AG08396 (cell line): ENCODE results near the gene RFC3.
"Not testable (repeated sequence)": the region's sequence is repeated elsewhere in the genome, so short reads cannot be mapped to it uniquely, and the experiment has no call there.

Source experiments
- DNase-seq: peaks from one replicate; pipeline ENCODE4 v3.0.0; 2012; ENCODE audit warnings: low spot score, mixed read lengths

The RFC3 gene

DNA sequence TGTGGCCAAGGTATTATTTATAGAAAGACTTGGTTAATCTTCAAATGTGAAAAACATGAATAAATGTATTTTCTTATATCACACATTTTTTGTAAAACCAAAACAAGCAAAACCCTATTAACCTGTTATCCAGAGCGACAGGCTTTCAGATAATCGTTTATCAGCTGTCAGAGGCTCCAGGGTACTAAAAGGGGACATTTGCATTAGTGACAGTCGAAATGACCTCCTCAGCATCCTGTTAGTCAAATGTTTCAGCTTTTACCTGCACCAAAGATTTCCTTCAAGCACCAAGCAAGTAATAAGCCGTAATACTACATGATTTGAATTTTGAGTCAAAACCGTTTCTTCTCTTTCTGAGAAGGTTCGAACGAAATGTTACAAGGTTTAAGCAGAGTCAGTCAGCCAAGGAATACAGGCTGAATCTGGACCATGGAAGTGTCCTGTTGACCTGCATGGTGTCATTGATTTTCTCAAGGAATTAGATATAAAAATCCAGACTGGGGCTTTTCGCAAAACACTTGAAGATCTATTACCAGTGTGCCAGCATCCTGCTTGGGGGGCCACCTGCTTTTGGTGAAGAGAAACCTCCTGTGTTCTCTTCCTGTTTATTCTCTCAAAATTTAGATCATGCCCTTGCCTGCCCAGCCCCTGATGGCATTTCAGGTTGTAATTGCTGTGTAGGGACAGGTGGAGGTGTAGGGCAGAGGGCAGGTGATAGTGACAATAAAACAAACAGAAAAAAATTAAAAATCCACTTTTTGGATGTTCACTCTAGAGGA is 11.3 kb upstream of the RFC3 start:
- no peak for DNase-seq

DNA sequence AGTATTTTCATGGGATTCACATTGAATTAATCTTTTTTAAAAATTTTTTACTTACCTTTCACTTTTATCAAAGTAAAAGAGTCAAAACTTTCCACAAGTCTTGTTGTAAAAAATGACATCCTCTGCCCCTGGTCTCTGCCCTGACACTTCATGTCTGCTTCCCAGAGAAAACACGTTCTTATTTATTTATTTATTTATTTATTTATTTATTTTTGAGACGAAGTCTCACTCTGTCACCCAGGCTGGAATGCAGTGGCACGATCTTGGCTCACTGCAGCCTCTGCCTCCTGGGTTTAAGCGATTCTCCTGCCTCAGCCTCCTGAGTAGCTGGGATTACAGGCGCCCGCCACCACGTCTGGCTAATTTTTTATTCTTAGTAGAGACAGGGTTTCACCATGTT is 5.1 kb upstream of the RFC3 start:
- DNase-seq: not testable (repeated sequence)

DNA sequence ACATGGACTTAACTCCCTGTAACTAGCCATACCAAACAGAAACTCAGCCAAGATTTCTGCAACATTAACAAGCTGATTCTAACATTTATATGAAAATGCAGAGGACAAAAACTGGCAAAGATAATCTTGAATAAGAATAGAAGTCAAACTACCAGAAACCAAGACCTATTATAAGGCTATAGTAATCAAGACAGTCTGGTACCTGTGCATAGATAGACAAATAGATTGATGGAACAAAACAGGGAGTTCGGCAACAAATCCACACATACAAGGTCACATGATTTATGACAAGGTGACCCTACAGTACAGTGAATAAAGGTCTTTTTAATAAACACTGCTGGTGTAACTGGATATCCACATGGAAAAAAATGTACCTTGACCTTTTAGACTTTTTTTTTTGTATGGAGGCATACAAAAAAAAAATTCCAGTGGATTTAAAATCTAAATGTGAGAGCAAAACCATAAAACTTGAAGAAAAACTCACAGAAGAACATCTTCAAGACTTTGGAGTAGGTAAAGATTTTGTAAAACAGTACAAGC is 2.9 kb upstream of the RFC3 start:
- no peak for DNase-seq

DNA sequence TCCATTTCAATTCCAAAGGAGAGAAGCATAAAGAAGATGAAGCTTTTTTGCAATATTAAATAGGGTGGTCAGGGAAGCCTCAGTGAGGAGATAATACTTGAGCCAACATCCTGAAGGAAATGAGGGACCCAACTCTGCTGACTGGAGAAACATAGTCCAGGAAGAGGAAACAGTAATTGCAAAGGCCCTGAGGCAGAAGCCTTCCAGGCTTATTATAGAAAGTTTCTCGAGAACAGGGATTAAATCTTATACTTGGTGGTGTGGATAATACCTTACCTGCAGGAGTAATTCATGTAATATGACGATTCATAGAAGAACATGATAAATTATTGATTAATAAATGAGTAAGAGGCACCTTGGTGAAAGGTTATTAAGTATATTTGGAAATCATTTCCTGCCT is 1.0 kb upstream of the RFC3 start:
- no peak for DNase-seq

- DNase-seq: no peak
Observed at GRCh38 chr13:33817513-33817900, 442 bp upstream of the RFC3 start.

DNA sequence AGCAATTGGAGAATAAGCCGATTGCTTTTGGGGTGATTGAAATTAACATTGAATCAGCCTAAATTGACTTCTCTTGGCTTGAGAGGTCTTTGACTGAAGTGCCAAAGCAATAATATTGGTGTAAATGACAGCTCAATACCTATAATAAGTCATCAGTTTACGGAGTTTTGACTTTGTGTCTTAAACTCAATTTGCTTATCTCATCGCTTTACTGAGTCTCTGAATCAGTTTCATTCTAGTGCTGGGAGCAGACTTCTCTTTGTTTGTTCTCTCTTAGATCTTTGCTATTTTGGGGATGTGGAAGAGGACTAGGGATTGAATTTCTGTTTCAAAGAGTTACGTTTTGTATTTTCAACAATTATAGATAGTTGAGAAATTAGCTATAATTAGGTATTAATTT is 7.1 kb downstream of the RFC3 start:
- DNase-seq: no peak

DNA sequence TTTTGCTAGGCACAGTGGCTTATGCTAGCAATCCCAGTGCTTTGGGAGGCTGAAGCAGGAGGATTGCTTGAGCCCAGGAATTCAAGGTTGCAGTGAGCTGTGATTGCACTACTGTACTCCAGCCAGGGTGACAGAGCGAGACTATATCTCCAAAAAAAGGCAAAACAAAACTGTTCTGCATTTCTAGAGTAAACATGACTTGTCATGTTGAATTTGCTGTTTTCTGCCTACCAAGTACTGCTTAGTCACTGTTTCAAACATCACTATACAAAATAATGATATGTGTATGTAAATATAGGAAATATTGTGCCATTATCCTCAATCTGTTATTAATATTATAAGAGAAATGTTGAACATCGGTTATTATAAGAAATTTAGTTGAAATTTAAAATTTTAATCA is 9.2 kb downstream of the RFC3 start:
- DNase-seq: no peak

- DNase-seq: no peak
Observed at GRCh38 chr13:33828431-33829129, 10.6 kb downstream of the RFC3 start.

GRCh38 chr13:33832872-33833271 is 14.9 kb downstream of the RFC3 start:
- DNase-seq: no peak

- no peak for DNase-seq
Observed at GRCh38 chr13:33838647-33839046, 20.7 kb downstream of the RFC3 start.

- DNase-seq: no peak
Observed at GRCh38 chr13:33840402-33840801, 22.5 kb downstream of the RFC3 start.

DNA sequence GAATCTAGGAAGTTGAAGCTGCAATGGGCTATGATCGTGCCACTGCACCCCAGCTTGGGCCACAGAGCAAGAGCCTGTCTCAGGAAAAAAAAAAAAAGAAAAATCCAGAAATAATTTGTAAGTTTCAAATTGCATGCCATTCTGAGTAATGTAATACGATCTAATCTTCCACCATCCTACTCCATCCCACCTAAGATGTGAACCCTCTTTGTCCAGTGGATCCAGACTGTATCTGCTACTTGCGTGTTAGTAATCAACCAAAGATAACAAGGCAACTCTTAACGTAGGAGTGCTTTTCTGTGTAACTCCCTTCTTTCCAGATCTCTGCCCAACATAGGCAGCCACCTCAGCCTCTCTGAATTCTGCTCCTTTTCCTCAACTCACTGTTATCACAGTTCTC is 24.3 kb downstream of the RFC3 start:
- no peak for DNase-seq

DNA sequence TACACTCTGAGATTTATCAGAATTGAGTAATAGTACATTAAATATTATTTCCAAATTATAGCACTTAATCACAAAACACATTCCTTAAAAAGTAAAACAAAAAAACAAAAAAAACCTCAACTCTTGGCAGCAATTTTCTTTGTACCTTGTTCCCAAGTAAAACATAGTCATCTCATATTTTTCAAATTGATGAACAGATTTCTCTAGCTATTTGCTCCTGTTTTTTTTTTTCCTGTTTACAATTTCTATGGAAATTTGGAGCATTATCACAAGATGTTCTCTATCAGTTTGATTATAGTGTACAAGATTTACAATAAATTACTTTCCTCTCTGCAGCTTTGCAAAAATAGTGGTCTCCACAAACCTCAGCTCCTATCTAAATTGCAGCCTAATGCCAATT is 25.0 kb downstream of the RFC3 start:
- DNase-seq: no peak

- DNase-seq: no peak
Observed at GRCh38 chr13:33845572-33846302, 27.8 kb downstream of the RFC3 start.

GRCh38 chr13:33846303-33847062 is 28.5 kb downstream of the RFC3 start:
- DNase-seq: no peak

DNA sequence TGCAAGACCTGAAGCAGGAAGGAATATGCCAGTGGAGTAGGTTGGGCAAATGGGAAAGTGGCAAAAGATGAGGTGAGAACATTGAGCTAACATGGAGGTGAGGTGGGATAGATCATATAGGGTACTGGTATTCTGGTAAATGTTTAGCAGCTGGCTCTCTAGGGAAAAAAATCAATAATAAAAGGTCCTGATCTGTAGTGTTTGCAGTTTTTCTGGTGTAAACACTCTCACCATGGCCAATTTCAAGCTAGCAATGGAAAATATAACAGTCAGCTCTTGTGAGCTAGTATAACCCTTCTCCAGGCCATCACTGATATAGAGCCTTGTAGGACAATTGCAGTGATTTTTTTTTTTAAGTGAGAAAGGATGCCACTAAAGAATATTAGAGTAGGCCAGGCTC is 31.3 kb downstream of the RFC3 start:
- DNase-seq: no peak

DNA sequence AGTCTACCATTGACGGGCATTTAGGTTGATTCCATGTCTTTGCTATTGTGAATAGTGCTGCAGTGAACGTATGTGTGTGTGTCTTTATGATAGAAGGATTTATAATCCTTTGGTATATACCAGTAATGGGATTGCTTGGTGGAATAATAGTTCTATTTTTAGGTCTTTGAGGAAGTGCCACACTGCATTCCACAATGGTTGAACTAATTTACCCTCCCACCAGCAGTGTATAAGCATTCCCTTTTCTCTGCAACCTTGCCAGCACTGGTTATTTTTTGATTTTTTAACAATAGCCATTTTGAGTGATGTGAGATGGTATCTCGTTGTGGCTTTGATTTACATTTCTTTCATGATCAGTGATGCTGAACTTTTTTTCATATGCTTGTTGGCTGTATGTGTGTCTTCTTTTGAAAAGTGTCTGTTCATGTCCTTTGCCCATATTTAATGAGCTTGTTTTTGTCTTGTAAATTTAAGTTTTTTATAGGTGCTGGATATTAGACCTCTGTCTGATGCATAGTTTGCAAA is 37.5 kb downstream of the RFC3 start:
- DNase-seq: no peak

DNA sequence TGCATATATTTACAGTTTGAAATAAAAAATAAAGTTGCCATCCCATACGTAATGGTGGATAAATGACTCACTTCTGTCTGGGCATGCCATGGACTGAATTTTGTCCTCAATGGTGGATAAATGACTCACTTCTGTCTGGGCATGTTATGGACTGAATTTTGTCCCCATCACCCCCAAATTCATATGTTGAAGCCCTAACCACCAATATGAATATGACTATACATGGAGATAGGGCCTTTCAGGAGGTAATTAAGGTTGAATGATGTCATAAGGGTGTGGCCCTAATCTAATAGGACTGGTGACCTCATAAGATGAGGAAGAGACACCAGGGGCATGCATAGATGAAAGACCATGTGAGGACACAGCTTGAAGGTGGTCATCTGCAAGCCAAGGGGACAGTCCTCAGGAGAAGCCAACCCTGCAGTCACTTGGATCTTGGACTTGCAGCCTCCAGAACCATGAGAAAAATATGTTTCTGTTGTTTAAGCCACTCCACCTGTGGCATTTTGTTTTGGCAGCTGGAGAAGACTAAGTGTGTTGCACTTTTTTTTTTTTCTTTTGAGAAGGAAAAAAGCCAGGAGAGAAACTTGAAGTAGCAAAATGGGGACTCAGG is 41.8 kb downstream of the RFC3 start:
- DNase-seq: no peak

DNA sequence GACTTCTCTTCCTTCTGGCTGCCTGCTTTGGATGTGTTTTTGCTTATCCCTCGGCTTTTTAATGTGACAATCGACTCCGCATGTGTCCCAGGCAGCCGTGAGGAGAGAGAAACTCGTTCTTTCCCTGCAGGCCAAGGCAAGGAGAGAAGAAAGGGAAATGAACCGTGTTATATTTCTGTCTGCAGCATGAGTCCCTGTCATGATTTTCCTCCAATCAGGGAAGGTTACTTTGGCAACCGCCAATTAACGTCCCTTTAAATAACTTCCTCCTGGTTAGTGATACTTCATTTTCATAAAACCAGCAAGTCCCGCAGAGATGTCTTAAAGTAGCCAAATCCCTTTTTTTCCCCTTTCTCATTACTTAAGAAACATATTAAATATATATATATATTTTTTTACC is 42.6 kb downstream of the RFC3 start:
- no peak for DNase-seq

DNA sequence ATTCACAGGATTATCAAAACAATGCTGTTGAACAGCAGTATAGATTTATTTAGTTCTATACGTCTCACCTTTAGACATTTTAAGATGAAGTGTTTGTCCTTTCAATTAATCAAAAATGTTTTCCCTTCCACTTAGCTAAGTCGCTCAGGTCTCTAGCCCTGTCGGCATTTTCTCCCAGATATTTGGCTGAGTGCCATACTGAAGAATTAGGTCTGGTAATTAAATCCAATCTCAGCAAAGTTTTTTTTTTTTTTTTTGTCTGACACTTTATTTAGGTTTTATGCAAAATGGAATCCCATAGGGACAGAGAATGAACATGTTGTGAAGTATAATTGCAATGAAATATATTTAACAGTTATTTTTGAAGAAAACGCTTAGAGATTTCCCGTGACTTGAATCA is 44.1 kb downstream of the RFC3 start:
- DNase-seq: no peak

DNA sequence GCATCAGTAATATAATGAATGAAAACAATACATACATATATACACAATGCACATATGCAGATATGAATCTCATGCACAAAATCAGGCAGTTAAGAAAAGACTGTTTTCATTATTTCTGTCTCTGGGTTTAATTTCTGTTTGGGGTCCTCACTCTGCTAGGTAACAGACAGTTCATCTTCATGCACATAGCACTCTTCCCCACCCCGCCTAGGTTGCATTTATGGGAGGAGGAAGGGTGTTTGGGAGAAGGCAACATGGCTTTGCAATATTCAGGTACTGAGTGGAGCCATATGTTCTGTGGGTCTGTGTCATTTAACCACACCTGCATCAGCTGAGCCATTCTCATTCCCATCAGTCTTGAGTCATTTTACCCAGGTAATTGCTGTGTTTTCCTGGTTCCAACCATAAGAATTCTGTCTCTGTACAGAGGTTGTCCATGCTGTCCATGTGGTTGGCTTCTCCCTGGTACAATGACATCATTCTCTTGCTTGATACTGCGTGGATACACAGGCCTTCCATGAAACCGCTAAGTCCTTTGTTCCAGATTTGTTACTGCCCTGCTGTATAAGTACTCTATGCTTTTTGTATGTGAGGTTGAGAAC is 45.3 kb downstream of the RFC3 start:
- DNase-seq: no peak
